BLaER1 treated with 17β-estradiol and CSF1 and Interleukin-3, amounts not matched to agents 10 nM and 100 nM (cell line): ENCODE results near the gene USP15.
A peak's percentile ranks its signal among the peaks of the same experiment; 100 is the strongest.

Source experiments
- H3K27ac ChIP-seq, 11 experiments: shearing (Covaris generic); formaldehyde crosslinking; 2 replicates each; pipeline ENCODE4 v1.8.1; 2022
- H3K27me3 ChIP-seq, 11 experiments: shearing (Covaris generic); formaldehyde crosslinking; 2 replicates each; pipeline ENCODE4 v1.8.1; 2022
- H3K36me3 ChIP-seq, 11 experiments: shearing (Covaris generic); formaldehyde crosslinking; 2 replicates each; pipeline ENCODE4 v1.8.1; 2022
- H3K4me1 ChIP-seq, 10 experiments: shearing (Covaris generic); formaldehyde crosslinking; 2 replicates each; pipeline ENCODE4 v1.8.1; 2022
- H3K4me2 ChIP-seq, 11 experiments: shearing (Covaris generic); formaldehyde crosslinking; 2 replicates each; pipeline ENCODE4 v1.8.1; 2022
- H3K4me3 ChIP-seq, 10 experiments: shearing (Covaris generic); formaldehyde crosslinking; 2 replicates each; pipeline ENCODE4 v1.8.1; 2022
- H3K9ac ChIP-seq, 11 experiments: shearing (Covaris generic); formaldehyde crosslinking; 2 replicates each; pipeline ENCODE4 v1.8.1; 2022
- H3K9me3 ChIP-seq, 11 experiments: shearing (Covaris generic); formaldehyde crosslinking; replicated peaks in 1 of 11; 2 replicates each; pipeline ENCODE4 v1.8.1; 2022
- H4K20me1 ChIP-seq, 11 experiments: shearing (Covaris generic); formaldehyde crosslinking; 2 replicates each; pipeline ENCODE4 v1.8.1; 2022
- Cebpa-rat ChIP-seq, 11 experiments: shearing (Covaris generic); IDR thresholded peaks; 2 replicates each; pipeline ENCODE4 v1.8.1; 2022

Gene USP15

GRCh38 chr12:62306569-62307530 lies 46.6 kb downstream of the USP15 start:
- TF ChIP-seq Cebpa-rat (IDR thresholded peaks at IDR 0.05) = no peak
- H3K9me3 ChIP-seq = peaks cover 21 to 52% (median 40%) of the 10 kb centered on the region in 11 experiments
- 0 out of 20 replicates have a peak, but pooled peaks cover 0 to 2% (median 0%) of the 10 kb centered on the region in 10 experiments for H3K4me1 ChIP-seq
- H3K4me3 ChIP-seq = no peak overlapping the region
- peaks cover 0 to 89% (median 17%) of the 10 kb centered on the region in 11 experiments; a peak in 14 of 22 replicates for H4K20me1 ChIP-seq
- no peak overlapping the region for H3K27ac ChIP-seq
- H3K9ac ChIP-seq = no peak overlapping the region
- peaks cover 67 to 92% (median 78%) of the 10 kb centered on the region in 11 experiments for H3K36me3 ChIP-seq
- no peaks in the 10 kb centered on the region for H3K27me3 ChIP-seq
- H3K4me2 ChIP-seq = no peak overlapping the region

DNA sequence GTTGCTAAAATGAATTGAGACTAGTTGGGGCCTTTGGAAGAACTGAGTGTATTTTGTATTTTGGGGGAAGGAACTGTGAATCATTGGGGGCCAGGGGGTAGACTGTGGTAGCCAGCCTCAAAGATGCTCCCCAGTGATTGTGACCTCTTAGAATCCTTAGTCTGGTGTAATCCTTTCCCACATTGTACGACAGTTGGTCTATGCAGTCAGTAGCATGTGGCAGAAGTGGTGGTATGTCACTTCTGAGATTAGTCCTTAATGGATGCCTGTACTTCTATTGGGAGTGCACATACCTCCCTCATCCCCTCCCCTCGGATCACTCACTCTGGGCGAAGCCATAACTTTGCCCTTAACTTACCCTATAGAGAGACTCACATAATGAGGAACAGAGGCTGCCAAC lies 48.0 kb downstream of the USP15 start:
- peaks cover 54 to 83% (median 64%) of the 10 kb centered on the region in 11 experiments for H3K36me3 ChIP-seq
- no peak overlapping the region for H3K27ac ChIP-seq
- no peak for TF ChIP-seq Cebpa-rat (IDR thresholded peaks at IDR 0.05)
- no peak overlapping the region for H3K4me3 ChIP-seq
- peaks cover 0 to 90% (median 19%) of the 10 kb centered on the region in 11 experiments; a peak in 14 of 22 replicates for H4K20me1 ChIP-seq
- H3K27me3 ChIP-seq = no peaks in the 10 kb centered on the region
- no peaks in the 10 kb centered on the region for H3K4me1 ChIP-seq
- no peak overlapping the region for H3K9ac ChIP-seq
- H3K9me3 ChIP-seq = peaks cover 18 to 39% (median 27%) of the 10 kb centered on the region in 11 experiments
- H3K4me2 ChIP-seq = no peak overlapping the region

DNA sequence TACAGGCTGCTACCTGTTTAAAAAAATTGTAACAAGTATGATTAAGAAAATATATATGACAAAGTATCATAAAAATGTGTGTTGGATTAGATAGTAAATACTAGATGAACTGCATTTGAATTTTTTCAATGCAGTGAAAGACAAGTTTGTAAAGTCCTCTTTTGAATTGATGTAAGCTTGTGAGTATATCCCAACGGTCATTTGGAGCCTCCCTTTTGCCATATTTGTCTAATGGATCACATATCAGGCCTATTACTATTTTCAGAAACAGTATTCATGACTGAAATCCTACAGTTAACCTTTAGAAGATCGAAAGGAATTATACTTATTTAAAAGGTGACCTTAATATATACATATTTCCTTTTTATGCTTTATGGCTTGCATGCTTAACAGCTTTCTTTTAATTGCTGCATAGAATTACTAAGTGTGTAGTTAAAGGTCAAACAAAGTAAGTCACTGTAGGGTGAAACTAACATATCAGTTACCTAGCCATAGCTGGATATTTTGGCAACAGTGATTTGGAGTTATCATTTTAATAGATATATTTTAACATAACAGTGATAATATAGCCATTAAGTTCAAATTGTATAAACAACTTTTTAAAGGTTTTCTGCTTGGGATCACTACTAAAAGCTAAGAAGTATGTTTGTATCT lies 53.6 kb downstream of the USP15 start:
- Histone ChIP-seq H3K4me1 (peaks cover 0 to 20% (median 2%) of the 10 kb centered on the region in 10 experiments; a peak in 8 of 20 replicates), H3K4me2 (no peak overlapping the region), H3K27ac (no peak overlapping the region), H3K9ac (no peak overlapping the region), H3K4me3 (no peak overlapping the region), H3K36me3 (peaks cover 22 to 76% (median 43%) of the 10 kb centered on the region in 11 experiments), H3K27me3 (no peaks in the 10 kb centered on the region), H4K20me1 (peaks cover 0 to 61% (median 13%) of the 10 kb centered on the region in 11 experiments; a peak in 13 of 22 replicates), H3K9me3 (peaks cover 0 to 13% (median 11%) of the 10 kb centered on the region in 11 experiments; a peak in 18 of 22 replicates)
- TF ChIP-seq Cebpa-rat (IDR thresholded peaks at IDR 0.05) = no peak

GRCh38 chr12:62317017-62317416 lies 56.8 kb downstream of the USP15 start:
- Histone ChIP-seq H3K9me3 (peaks cover 0 to 25% (median 14%) of the 10 kb centered on the region in 11 experiments; a peak in 18 of 22 replicates), H3K27me3 (no peaks in the 10 kb centered on the region), H3K4me3 (no peak overlapping the region), H3K9ac (no peak overlapping the region), H3K4me1 (peaks cover 0 to 33% (median 2%) of the 10 kb centered on the region in 10 experiments; a peak in 8 of 20 replicates), H3K27ac (no peak overlapping the region), H3K4me2 (no peak overlapping the region), H3K36me3 (peaks cover 39 to 76% (median 53%) of the 10 kb centered on the region in 11 experiments), H4K20me1 (peaks cover 0 to 43% (median 2%) of the 10 kb centered on the region in 11 experiments; a peak in 8 of 22 replicates)
- no peak for TF ChIP-seq Cebpa-rat (IDR thresholded peaks at IDR 0.05)

DNA sequence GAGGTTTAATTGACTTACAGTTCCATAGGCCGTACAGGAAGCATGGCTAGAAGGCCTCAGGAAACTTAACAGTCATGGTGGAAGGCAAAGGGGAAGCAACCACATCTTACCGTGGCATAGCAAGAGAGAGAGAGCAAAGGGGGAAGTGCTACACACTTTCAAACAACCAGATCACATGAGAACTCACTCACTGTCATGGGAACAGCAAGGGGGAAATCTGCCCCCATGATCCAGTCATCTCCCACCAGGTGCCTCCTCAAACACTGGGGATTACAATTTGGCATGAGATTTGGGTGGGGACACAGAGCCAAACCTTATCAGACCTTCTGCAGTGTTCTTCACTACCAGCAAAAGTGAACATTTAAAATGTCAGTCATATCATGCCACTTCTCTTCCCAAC lies 58.9 kb downstream of the USP15 start:
- Histone ChIP-seq H3K27me3 (no peaks in the 10 kb centered on the region), H3K9me3 (peaks cover 0 to 25% (median 14%) of the 10 kb centered on the region in 11 experiments; a peak in 18 of 22 replicates), H3K9ac (no peak overlapping the region), H4K20me1 (peaks cover 0 to 44% (median 0%) of the 10 kb centered on the region in 11 experiments; a peak in 7 of 22 replicates), H3K4me2 (peak overlapping the region in 2 of 11 experiments; percentile 1 to 36; a peak in 1 of 22 replicates), H3K36me3 (peaks cover 51 to 87% (median 72%) of the 10 kb centered on the region in 11 experiments), H3K4me1 (peaks cover 0 to 33% (median 2%) of the 10 kb centered on the region in 10 experiments; a peak in 8 of 20 replicates), H3K27ac (peak overlapping the region in 4 of 11 experiments; percentile 4 to 72 (median 46); a peak in 7 of 22 replicates), H3K4me3 (no peak overlapping the region)
- no peak for TF ChIP-seq Cebpa-rat (IDR thresholded peaks at IDR 0.05)

GRCh38 chr12:62320054-62320453 lies 59.9 kb downstream of the USP15 start:
- no peaks in the 10 kb centered on the region for H3K27me3 ChIP-seq
- no peak overlapping the region for H3K4me2 ChIP-seq
- peaks cover 0 to 25% (median 14%) of the 10 kb centered on the region in 11 experiments; a peak in 18 of 22 replicates for H3K9me3 ChIP-seq
- H3K27ac ChIP-seq = no peak overlapping the region
- H3K4me1 ChIP-seq = peaks cover 0 to 33% (median 2%) of the 10 kb centered on the region in 10 experiments; a peak in 8 of 20 replicates
- no peak overlapping the region for H3K9ac ChIP-seq
- peaks cover 0 to 43% (median 0%) of the 10 kb centered on the region in 11 experiments; a peak in 6 of 22 replicates for H4K20me1 ChIP-seq
- TF ChIP-seq Cebpa-rat (IDR thresholded peaks at IDR 0.05) = no peak
- no peak overlapping the region for H3K4me3 ChIP-seq
- H3K36me3 ChIP-seq = peaks cover 51 to 87% (median 70%) of the 10 kb centered on the region in 11 experiments

DNA sequence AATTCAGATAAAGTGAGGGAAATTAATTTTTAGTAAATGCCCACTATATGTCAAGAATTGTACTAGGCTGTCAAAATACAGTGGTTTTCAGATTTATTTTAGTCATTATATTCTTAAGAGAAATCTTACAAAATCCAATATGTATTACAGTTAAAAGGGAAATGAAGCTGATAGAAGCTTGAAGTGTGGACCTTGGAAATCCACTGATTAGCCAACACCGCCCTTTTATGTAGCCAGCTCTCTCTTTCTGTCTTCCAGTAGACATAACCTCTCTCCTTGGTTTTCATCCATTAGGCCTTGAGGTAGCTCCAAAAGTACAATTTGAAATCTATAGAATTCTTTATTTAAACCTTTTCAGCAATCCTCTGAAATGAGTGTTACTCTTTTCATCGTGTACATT lies 63.2 kb downstream of the USP15 start:
- Histone ChIP-seq H3K4me3 (no peak overlapping the region), H3K9me3 (peaks cover 0 to 19% (median 9%) of the 10 kb centered on the region in 11 experiments; a peak in 17 of 22 replicates), H3K27me3 (no peaks in the 10 kb centered on the region), H3K4me2 (no peak overlapping the region), H4K20me1 (peaks cover 0 to 72% (median 0%) of the 10 kb centered on the region in 11 experiments; a peak in 5 of 22 replicates), H3K27ac (no peak overlapping the region), H3K9ac (no peak overlapping the region), H3K4me1 (peaks cover 0 to 36% (median 3%) of the 10 kb centered on the region in 10 experiments; a peak in 8 of 20 replicates), H3K36me3 (peaks cover 37 to 85% (median 67%) of the 10 kb centered on the region in 11 experiments)
- TF ChIP-seq Cebpa-rat (IDR thresholded peaks at IDR 0.05) = no peak

- Histone ChIP-seq H3K4me3 (no peak overlapping the region), H3K27me3 (no peaks in the 10 kb centered on the region), H3K36me3 (peaks cover 26 to 86% (median 65%) of the 10 kb centered on the region in 11 experiments), H4K20me1 (peaks cover 0 to 95% (median 0%) of the 10 kb centered on the region in 11 experiments; a peak in 5 of 22 replicates), H3K9me3 (no peaks in the 10 kb centered on the region), H3K4me2 (peak overlapping the region in 4 of 11 experiments; percentile 1 to 31 (median 17); a peak in 2 of 22 replicates), H3K4me1 (peaks cover 0 to 26% (median 0%) of the 10 kb centered on the region in 10 experiments; a peak in 7 of 20 replicates), H3K27ac (no peak overlapping the region; a peak in 1 of 22 replicates), H3K9ac (no peak overlapping the region)
- TF ChIP-seq Cebpa-rat (IDR thresholded peaks at IDR 0.05) = no peak
Measured at GRCh38 chr12:62328296-62328921, 68.2 kb downstream of the USP15 start.
